Measurements from ENCODE around the gene RNF213. TPM values are rescaled to one million over a fixed set of nuclear protein-coding genes. Genes with fewer than 3 reads are reported as not detected.

RNF213 gene
- total RNA-seq, 1 experiment from 2014 or later, result 71.4 TPM

- H4K20me1 ChIP-seq (ENCODE audit: low read length), result no peaks in the 10 kb centered on the region
- ATAC-seq (no peak), DNase-seq (no peak)
- H3K79me2 ChIP-seq (ENCODE audit: low read length), result no peaks in the 10 kb centered on the region
- no peak overlapping the region for H3K4me3 ChIP-seq (ENCODE audit: low read length)
- H3K27me3 ChIP-seq (ENCODE audit: low read length), result no peaks in the 10 kb centered on the region
- no peaks in the 10 kb centered on the region for H3F3A ChIP-seq (ENCODE audit: low read length, unreplicated experiment)
- no peaks in the 10 kb centered on the region for H3K4me1 ChIP-seq (ENCODE audit: insufficient read depth, low read length)
- H3K9ac ChIP-seq (ENCODE audit: low read length), result no peak overlapping the region
- H3K36me3 ChIP-seq (ENCODE audit: low read depth, low read length), result peaks cover 35% of the 10 kb centered on the region
- TF ChIP-seq EZH2 (IDR thresholded peaks at IDR 0.05; ENCODE audit: low read length, unreplicated experiment) (no peak), EZH2phosphoT487 (IDR thresholded peaks at IDR 0.05; ENCODE audit: borderline replicate concordance, low read length) (no peak)
- TF ChIP-seq, protein P1, sequence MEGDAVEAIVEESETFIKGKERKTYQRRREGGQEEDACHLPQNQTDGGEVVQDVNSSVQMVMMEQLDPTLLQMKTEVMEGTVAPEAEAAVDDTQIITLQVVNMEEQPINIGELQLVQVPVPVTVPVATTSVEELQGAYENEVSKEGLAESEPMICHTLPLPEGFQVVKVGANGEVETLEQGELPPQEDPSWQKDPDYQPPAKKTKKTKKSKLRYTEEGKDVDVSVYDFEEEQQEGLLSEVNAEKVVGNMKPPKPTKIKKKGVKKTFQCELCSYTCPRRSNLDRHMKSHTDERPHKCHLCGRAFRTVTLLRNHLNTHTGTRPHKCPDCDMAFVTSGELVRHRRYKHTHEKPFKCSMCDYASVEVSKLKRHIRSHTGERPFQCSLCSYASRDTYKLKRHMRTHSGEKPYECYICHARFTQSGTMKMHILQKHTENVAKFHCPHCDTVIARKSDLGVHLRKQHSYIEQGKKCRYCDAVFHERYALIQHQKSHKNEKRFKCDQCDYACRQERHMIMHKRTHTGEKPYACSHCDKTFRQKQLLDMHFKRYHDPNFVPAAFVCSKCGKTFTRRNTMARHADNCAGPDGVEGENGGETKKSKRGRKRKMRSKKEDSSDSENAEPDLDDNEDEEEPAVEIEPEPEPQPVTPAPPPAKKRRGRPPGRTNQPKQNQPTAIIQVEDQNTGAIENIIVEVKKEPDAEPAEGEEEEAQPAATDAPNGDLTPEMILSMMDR (conservative IDR thresholded peaks at IDR 0.05; ENCODE audit: low read depth, low read length), result no peak
- no peaks in the 10 kb centered on the region for H3K9me3 ChIP-seq (ENCODE audit: low read length)
- POLR2A ChIA-PET (ENCODE audit: unreplicated experiment), result no interaction called here
- intact Hi-C loops (cut with micrococcal nuclease), result no loop called here
- no peak overlapping the region for H3K27ac ChIP-seq (ENCODE audit: low read length)
- H3K9me2 ChIP-seq (replicated peaks; ENCODE audit: low read length), result no peaks in the 10 kb centered on the region
- H2AFZ ChIP-seq (ENCODE audit: low read length), result no peak overlapping the region
- CTCF ChIA-PET, result no interaction called here
- BruUV-seq (replicated peaks), result no TSS peak
- H3K4me2 ChIP-seq (ENCODE audit: low read length), result no peak overlapping the region
Measured at GRCh38 chr17:80291691-80292487, 31.2 kb downstream of the RNF213 start.

GRCh38 chr17:80292521-80292971, 31.9 kb downstream of the RNF213 start:
- CTCF ChIA-PET, result no interaction called here
- no TSS peak for BruUV-seq (replicated peaks)

More at GRCh38 chr17:80292521-80292971, 31.9 kb downstream of the RNF213 start:
- H3K36me3 ChIP-seq (ENCODE audit: low read depth, low read length), result peaks cover 35% of the 10 kb centered on the region
- ATAC-seq (no peak), DNase-seq (no peak)
- H3K27ac ChIP-seq (ENCODE audit: low read length), result no peak overlapping the region
- TF ChIP-seq, protein P1 (conservative IDR thresholded peaks at IDR 0.05; ENCODE audit: low read depth, low read length), result peak; percentile 35; the same call in 1 of the 2 replicates
- TF ChIP-seq EZH2phosphoT487 (IDR thresholded peaks at IDR 0.05; ENCODE audit: borderline replicate concordance, low read length), result no peak
- no peak for TF ChIP-seq EZH2 (IDR thresholded peaks at IDR 0.05; ENCODE audit: low read length, unreplicated experiment)
- H3K27me3 ChIP-seq (ENCODE audit: low read length), result no peaks in the 10 kb centered on the region
- no peaks in the 10 kb centered on the region for H3K79me2 ChIP-seq (ENCODE audit: low read length)
- H3K9me2 ChIP-seq (replicated peaks; ENCODE audit: low read length), result no peaks in the 10 kb centered on the region
- H2AFZ ChIP-seq (ENCODE audit: low read length), result no peak overlapping the region
- intact Hi-C loops (cut with micrococcal nuclease), result no loop called here
- H3F3A ChIP-seq (ENCODE audit: low read length, unreplicated experiment), result no peaks in the 10 kb centered on the region
- no peaks in the 10 kb centered on the region for H4K20me1 ChIP-seq (ENCODE audit: low read length)
- H3K9ac ChIP-seq (ENCODE audit: low read length), result no peak overlapping the region
- POLR2A ChIA-PET (ENCODE audit: unreplicated experiment), result no interaction called here
- no peak overlapping the region for H3K4me2 ChIP-seq (ENCODE audit: low read length)
- no peaks in the 10 kb centered on the region for H3K9me3 ChIP-seq (ENCODE audit: low read length)
- no peak overlapping the region for H3K4me3 ChIP-seq (ENCODE audit: low read length)
- no peaks in the 10 kb centered on the region for H3K4me1 ChIP-seq (ENCODE audit: insufficient read depth, low read length)
